Mononuclear cell (primary cell): ENCODE measurements around the gene KIF5A. TPM values are rescaled to one million over a fixed set of nuclear protein-coding genes. Genes with fewer than 3 reads are reported as not detected.
"Not testable (repeated sequence)": the region's sequence is repeated elsewhere in the genome, so short reads cannot be mapped to it uniquely, and the experiment has no call there.

ENCODE experiments used
- H3K27me3 ChIP-seq: 2 replicates; pipeline ENCODE4 v1.6.0; 2011; ENCODE audit warnings: low read length, control low read depth; ENCODE audit not compliant: insufficient read depth
- H3K4me1 ChIP-seq: 2 replicates; pipeline ENCODE4 v1.5.1; 2011; ENCODE audit warnings: mild to moderate bottlenecking, low read length, control low read depth; ENCODE audit not compliant: insufficient read depth
- H3K4me3 ChIP-seq: 2 replicates; pipeline ENCODE4 v1.5.1; 2011; ENCODE audit warnings: mild to moderate bottlenecking, low read length, moderate library complexity
- H3K9me3 ChIP-seq: 2 replicates; pipeline ENCODE4 v1.5.1; 2011; ENCODE audit warnings: low read depth, mild to moderate bottlenecking, control low read depth, low read length
- total RNA-seq: library from RNA; depleted of rRNA; stranded (reverse); fragments of >200 nt; gene quantifications from one replicate; pipeline ENCODE4 v1.2.3, GENCODE V29; 2012

KIF5A gene
- total RNA-seq, 1 donor, result 0.21 TPM

DNA sequence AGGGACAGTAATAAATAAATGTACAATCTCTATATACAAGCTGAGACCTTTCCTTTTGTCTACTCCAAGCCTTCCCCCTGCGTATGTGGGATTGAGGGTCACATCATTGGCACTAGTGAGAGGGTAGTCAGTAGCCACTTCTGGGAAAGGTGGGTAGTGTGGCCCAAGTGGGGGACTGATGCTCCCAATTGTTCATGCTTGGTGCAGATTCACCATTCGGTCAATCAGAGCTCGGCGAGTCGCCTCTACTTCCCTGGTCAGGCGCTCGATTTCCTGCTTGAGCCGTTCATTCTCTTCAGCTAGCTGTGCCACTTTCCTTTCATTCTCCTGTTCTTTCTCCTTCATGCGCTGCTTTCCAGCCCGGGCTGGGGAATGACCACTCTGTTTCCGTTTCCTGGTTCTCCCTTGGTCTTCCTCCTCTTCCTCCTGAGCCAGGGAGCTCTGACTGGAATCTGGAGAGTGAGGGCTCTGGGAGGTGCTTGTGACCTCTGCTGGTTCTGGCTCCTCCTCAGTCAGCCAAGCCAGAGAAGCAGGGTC lies 33.2 kb upstream of the KIF5A start:
- Histone ChIP-seq H3K9me3 (no peaks in the 10 kb centered on the region), H3K4me3 (no peak overlapping the region), H3K4me1 (peaks cover 35% of the 10 kb centered on the region), H3K27me3 (no peaks in the 10 kb centered on the region)

DNA sequence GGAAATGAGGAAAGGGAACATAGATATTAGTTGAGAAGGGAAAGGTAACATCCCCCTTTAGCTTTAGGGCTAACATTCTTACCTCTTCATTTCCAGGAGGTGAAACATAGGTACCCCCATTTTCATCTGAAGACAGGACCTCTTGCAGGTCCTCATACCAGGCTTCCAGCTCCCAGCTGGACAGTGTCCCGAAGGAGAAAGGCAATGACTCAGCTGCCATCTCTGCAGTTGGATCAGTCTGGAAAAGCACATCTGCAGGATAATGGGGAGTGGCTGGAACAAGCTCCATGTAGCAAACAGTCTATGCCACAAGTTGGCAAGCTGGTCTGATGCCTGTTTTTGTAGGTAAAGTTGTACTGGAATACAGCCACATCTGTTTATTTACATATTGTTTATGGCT lies 32.7 kb upstream of the KIF5A start:
- Histone ChIP-seq H3K4me3 (no peak overlapping the region), H3K4me1 (peaks cover 40% of the 10 kb centered on the region), H3K9me3 (no peaks in the 10 kb centered on the region), H3K27me3 (no peaks in the 10 kb centered on the region)

DNA sequence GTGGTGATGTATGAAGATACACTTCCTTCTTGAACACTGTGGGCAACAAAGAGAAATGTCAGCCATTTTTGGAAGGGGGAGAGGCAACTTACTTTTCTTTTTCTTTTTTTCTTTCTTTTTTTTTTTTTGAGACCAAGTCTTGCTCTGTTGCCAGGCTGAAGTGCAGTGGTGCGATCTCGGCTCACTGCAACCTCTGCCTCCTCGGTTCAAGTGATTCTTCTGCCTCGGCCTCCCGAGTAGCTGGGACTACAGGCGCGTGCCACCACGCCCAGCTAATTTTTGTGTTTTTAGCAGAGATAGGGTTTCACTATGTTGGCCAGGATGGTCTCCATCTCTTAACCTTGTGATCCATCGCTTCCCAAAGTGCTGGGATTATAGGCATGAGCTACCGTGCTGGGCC lies 32.1 kb upstream of the KIF5A start:
- H3K4me3 ChIP-seq, H3K9me3 ChIP-seq, H3K27me3 ChIP-seq: not testable (repeated sequence)
- H3K4me1 ChIP-seq, result peaks cover 41% of the 10 kb centered on the region

DNA sequence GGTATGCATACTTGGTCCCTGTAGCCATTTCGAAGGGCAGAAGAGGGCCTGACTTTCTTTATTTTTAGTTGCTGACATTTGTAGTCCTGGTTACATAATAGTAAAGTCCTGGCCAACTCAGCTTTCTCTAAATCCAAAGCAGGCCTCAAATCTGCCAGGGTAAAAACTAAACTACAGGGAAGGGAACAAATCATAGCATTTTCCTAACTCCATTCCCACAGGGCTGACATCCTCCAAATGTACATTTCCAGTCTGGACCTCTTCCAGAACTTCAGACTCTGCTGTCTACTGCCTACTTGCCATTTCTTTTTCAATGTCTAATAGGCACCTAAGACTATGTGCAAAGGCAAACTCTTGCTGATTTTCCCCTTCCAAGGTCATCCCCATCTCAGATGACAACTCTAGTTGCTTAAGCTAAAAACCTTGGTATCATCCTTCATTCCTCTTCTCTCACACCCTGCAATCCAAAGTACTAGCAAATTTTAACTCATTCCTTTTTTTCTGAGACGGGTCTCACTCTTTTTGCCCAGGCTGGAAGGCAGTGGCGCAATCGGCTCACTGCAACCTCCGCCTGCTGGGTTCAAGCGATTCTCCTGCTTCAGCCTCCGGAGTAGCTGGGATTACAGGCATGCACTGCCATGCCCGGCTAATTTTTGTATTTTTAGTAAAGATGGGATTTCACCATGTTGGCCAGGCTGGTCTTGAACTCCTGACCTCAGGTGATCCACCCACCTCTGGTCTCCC lies 31.5 kb upstream of the KIF5A start:
- Histone ChIP-seq H3K4me3 (no peak overlapping the region), H3K27me3 (no peaks in the 10 kb centered on the region), H3K9me3 (no peaks in the 10 kb centered on the region), H3K4me1 (peaks cover 45% of the 10 kb centered on the region)

DNA sequence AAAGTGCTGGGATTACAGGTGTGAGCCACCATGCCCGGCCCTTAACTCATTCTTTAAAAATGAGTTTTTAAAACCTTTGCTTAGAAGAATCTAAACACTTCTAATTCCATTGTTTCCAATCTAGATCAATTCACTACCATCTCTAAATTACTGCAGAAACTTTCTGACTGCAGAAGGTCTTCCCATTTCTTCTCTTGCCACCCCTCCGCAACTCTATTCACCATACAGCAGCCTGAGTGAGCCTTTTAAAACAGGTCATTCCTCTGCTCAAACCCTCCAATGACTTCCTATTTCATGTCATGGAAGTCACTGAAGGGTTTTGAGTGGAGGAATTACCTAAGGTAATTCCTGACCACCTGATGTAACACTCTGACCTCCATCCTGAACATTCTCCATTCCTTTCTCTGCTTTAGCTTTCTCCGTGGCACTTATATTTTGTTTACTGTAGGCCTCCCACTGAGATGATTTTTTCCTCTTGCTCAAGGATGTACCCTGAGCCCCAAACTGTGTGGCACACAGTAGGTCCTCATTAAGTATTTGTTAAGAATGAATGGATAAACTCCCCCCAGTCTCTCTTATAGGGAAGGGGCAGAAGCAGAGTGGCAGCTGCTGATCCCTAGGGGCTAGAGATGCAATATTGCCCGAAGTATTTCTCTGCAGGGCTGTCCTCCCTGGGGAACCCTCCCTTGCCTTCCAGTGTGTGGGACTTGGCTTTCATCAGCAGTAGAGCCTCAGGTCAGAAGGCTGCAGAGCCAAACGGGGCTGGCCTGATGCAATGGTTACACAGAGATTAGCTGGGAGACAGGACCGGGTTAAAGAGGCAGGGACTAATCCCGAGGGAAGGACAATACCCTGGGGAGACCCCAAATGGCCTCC lies 30.7 kb upstream of the KIF5A start:
- Histone ChIP-seq H3K9me3 (no peaks in the 10 kb centered on the region), H3K27me3 (no peaks in the 10 kb centered on the region), H3K4me3 (peak overlapping the region; percentile 97), H3K4me1 (peaks cover 53% of the 10 kb centered on the region)

DNA sequence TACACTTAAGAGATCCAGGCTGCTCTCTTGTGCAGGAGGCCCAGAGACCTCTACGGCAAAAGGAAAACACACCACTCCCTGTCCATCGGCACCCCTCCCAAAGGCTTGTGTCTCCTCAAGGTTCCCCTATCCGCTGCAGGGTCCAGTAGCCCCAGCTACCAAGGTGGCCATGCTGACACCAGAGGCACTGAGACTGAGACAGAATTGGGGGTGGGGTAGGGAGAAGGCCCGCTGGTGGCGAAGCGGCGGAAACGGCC lies 30.1 kb upstream of the KIF5A start:
- peaks cover 58% of the 10 kb centered on the region for H3K4me1 ChIP-seq
- no peaks in the 10 kb centered on the region for H3K9me3 ChIP-seq
- peak overlapping the region; percentile 97 for H3K4me3 ChIP-seq
- no peaks in the 10 kb centered on the region for H3K27me3 ChIP-seq

DNA sequence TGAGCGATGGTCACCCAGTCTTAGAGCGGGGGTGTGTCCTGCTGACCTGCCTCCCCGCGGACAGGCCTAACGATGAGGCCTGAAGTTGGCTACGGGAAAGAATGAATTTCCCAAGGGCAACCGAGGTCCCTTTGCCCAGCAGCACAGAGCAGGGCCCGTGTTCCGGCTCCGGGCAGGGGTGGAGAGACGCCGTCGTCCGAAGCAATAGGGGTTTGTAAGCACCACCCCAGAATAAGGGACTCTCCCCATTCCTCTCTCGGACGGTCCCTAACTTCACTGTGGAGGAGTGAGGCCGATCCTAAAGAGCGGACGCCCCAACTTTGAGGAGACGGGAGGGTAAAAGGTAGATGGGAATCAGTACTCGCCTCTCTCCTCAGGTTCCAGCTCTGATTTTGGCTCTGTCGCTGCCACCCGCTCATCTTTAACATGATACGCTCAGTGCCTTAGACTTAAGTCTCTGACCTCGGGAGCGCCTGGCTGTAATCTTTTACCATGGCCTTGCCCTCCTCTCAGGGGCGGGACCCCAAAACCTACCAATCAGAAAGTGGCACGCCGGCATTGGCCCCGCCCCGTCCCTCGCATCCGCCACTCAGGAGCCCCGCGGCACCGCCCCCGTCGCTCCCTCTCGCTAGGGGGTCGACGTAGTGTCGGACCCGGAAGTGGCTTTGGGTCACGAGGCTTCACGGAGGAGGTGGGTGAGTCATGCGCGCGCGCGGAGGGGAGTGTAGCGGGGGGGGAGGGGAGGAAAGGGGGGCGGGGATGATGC lies 29.6 kb upstream of the KIF5A start, which contains the start of gene DDIT3:
TSS of gene DDIT3 (minus strand) at position 462 of the 766 bp plus-strand sequence. CDS start 3,108 bp downstream, outside the sequence.
- no peaks in the 10 kb centered on the region for H3K27me3 ChIP-seq
- H3K9me3 ChIP-seq, result no peaks in the 10 kb centered on the region
- peaks cover 58% of the 10 kb centered on the region for H3K4me1 ChIP-seq
- H3K4me3 ChIP-seq, result peak within 1 kb of the TSS; percentile 97

DNA sequence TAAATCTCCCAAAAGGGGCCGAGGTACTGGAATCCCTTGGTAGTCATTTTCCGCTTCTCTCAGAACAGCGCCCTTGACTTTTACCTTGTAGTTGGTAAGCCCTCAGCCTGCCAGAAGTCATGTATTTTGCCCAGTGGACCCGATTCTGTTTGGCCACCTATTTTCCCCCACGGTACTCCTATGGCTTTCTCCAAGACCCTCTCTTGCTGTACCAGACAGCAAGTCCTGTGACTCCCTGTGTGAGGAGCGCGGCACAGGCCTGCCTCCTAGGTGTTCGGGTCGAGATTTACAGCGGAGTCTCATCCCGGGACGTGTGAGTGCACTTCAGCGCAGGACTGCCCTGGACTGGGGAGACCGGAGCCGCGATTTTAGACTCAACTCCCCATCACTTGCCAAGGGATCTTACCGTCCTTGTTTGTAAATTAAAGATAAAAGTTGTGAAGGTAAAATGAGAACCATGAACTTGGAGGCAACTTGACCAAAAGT lies 28.3 kb upstream of the KIF5A start:
- no peak overlapping the region for H3K4me3 ChIP-seq
- no peaks in the 10 kb centered on the region for H3K9me3 ChIP-seq
- H3K4me1 ChIP-seq, result peaks cover 58% of the 10 kb centered on the region
- no peaks in the 10 kb centered on the region for H3K27me3 ChIP-seq

DNA sequence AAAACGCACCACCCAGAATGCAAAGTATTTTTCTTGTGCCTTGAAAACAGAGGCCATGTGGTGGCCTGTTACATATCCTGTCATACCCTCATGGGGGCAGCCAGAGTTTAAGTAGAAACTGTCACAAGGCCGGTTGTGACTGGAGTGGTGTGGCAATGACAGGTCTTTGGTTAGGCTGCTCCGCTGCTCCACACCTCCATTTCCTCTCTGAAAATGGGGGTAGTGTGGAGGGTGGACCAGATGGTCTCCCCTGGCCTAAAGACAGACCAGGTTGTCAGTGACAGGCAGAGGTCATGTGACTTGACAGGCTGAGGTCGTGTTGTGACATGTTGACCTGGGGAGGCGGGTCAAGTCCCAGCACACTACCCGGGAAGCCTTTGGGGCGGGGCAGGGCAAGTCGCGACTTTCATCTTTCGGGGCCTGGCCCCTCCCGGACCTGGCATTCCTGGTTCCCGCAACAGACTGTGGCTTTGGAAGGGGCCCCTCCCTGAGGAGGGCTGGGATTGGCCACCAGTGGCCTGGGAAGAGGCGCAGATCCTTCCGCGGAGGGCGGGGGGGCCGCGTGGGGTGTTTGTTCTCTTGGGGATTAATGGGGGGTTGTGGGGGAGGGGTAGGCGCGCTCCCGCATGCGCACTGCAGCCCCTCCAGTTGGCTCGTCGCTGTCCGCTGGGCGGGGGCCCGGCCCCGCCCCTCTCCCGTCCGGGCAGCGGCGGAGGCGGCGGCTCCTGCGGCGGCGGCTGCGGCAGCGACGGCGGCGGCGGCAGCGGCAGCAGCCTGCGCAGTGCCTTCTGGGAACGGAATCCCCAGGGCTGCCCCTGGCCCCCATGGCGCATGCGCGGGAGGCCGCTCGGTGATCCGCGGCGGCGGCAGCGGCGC lies 27.6 kb upstream of the KIF5A start, which contains the start of gene MBD6:
TSS of gene MBD6 (plus strand) at position 814 of the 876 bp plus-strand sequence. CDS start 1,480 bp downstream, outside the sequence.
- Histone ChIP-seq H3K9me3 (no peaks in the 10 kb centered on the region), H3K4me1 (peaks cover 58% of the 10 kb centered on the region), H3K4me3 (peak within 1 kb of the TSS; percentile 58), H3K27me3 (no peaks in the 10 kb centered on the region)

DNA sequence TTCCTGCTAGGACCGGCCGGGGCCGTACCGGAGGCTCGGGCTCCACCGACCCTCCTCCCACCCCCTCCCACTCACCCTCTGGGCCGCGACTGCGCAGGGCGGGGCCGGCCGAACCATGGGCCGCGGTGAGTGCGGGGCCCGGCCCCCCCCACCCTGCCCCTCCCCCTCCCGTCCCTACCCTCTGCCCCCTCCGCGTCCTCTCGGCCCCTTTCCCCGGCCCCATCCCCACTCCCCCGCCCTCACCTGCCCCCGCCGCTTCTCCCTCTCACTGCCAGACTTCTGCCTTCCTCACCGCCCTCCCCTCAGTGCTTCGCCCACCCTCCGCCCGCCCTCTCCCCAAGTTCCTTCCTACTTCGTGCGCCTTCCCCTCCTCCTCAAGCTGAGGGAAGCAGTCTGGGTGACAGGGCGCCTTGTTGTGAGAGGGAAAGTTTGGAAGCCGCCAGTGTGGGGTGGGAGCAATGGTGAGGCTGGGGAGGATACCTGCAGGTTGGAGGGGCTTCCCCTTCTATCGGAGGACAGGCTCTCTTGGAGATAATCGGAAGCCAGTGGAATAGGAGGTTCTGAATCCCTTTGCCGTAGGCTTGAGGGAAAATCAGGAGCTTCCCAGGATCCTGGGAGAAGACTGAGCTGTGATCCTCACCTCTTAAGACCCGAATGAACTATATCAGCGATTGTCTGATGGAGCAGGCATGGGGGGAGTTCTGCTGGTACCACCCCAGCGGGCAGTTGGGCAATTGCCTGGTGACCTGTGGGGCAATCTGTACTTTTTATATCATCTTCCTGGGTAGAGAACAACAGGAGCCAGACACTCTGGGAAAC lies 26.7 kb upstream of the KIF5A start:
- Histone ChIP-seq H3K4me3 (peak overlapping the region; percentile 58), H3K9me3 (no peaks in the 10 kb centered on the region), H3K4me1 (peaks cover 53% of the 10 kb centered on the region), H3K27me3 (no peaks in the 10 kb centered on the region)

DNA sequence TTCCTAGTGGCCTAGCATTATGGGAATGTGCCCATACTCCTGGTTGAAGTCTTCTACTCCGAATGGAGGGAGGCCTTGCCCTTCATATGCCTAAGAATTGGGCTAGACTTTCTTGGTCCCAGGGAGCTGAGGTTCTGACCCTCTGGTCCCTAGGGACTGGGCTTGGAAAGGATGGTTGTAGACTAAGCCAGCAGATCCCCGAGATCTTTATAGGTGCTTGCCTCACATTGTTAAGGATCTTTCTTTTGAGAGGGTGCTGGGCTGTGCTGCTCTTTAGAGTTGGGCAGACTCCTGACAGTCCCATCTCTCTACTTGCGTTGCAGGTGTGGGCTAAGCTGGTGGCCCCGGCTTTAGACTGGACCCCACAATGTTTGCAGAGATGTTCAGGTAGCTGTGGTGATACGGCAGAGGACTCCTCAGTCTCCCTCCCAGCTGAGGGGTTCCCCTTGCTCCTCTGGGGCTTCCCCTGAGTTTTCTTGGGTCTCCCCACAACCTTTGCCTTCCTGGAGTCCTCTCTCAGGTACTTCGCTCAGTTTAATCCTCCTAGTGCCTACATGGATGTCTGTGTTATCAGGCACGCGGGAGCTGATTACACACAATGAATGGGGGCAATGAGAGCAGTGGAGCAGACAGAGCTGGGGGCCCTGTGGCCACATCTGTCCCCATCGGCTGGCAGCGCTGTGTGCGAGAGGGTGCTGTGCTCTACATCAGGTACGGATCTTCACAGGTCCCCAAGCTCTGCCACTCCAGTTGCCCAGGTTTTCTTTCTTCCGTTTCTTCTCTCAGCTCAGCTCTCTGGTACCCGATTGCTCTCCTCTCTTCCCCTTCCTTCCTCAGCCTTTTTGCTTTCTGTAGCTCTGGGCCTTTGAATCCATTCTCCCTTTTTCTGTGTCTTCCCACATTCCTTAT lies 25.9 kb upstream of the KIF5A start:
- no peaks in the 10 kb centered on the region for H3K9me3 ChIP-seq
- H3K4me3 ChIP-seq, result peak overlapping the region; percentile 58
- peaks cover 44% of the 10 kb centered on the region for H3K4me1 ChIP-seq
- H3K27me3 ChIP-seq, result no peaks in the 10 kb centered on the region

DNA sequence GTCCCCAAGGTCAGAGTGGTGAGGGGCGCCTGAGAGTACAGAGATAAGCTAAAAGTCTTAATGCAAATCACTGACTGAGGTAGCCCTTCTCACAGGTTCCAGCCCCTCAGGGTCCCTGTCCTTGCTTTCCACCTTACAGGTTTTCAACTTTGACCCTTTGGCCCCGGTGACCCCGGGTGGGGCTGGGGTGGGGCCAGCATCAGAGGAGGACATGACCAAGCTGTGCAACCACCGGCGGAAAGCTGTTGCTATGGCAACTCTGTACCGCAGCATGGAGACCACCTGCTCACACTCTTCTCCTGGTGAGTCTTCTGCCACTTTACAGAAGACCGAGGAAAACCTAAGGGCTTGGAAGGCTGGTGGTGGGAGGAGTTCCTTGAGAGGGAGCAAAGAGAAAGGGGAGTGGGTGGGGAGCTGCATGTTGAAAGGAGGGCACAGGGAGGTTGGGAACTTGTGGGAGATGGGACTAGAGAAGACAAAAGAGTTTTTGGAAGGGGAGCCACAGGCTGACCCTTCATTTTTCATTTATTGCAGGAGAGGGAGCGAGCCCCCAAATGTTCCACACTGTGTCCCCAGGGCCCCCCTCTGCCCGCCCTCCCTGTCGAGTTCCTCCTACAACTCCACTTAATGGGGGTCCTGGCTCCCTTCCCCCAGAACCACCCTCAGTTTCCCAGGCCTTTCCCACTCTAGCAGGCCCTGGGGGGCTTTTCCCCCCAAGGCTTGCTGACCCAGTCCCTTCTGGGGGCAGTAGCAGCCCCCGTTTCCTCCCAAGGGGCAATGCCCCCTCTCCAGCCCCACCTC lies 24.8 kb upstream of the KIF5A start:
- H3K9me3 ChIP-seq, result no peaks in the 10 kb centered on the region
- no peaks in the 10 kb centered on the region for H3K27me3 ChIP-seq
- H3K4me1 ChIP-seq, result peaks cover 34% of the 10 kb centered on the region
- H3K4me3 ChIP-seq, result no peak overlapping the region
